Endothelial cell (in vitro differentiated cells): ENCODE measurements around the gene EFS. TPM values are rescaled to one million over a fixed set of nuclear protein-coding genes. Genes with fewer than 3 reads are reported as not detected.

ENCODE experiments used
- DNase-seq: peaks from one replicate; pipeline ENCODE4 v3.0.0; 2021; ENCODE audit warnings: low spot score
- H3K27ac Mint-ChIP-seq: one replicate; pipeline ENCODE4 v1.8.0; 2021; ENCODE audit warnings: mixed read lengths, inconsistent platforms; ENCODE audit not compliant: unreplicated experiment
- H3K27me3 Mint-ChIP-seq: one replicate; pipeline ENCODE4 v1.8.0; 2021; ENCODE audit warnings: mild to moderate bottlenecking, moderate library complexity, mixed read lengths, inconsistent platforms; ENCODE audit not compliant: unreplicated experiment
- H3K36me3 Mint-ChIP-seq: one replicate; pipeline ENCODE4 v1.8.0; 2021; ENCODE audit warnings: mild to moderate bottlenecking, low read depth, mixed read lengths, inconsistent platforms; ENCODE audit not compliant: unreplicated experiment
- H3K4me1 Mint-ChIP-seq: one replicate; pipeline ENCODE4 v1.8.0; 2021; ENCODE audit warnings: mild to moderate bottlenecking, mixed read lengths, inconsistent platforms; ENCODE audit not compliant: unreplicated experiment
- H3K4me3 Mint-ChIP-seq: one replicate; pipeline ENCODE4 v1.8.0; 2021; ENCODE audit warnings: mild to moderate bottlenecking, mixed read lengths, inconsistent platforms; ENCODE audit not compliant: unreplicated experiment
- H3K9me3 Mint-ChIP-seq: one replicate; pipeline ENCODE4 v1.8.0; 2021; ENCODE audit warnings: mixed read lengths, inconsistent platforms; ENCODE audit not compliant: unreplicated experiment
- CTCF ChIP-seq: fragments of 200-600 bp; sonication (generic); IDR thresholded peaks from one replicate; pipeline ENCODE4 v1.5.0; 2021; ENCODE audit warnings: antibody characterized with exemption; ENCODE audit not compliant: unreplicated experiment
- total RNA-seq: library from RNA; stranded (reverse); fragmentation: NEBNext Ultra II Directional; extraction: Animal tissue kit (Norgen Biotek cat#: 25700); gene quantifications from one replicate; pipeline ENCODE4 v1.2.1, GENCODE V29; 2021; ENCODE audit not compliant: unreplicated experiment

EFS gene
- total RNA-seq, 1 donor from 2014 or later, result 17.8 TPM

GRCh38 chr14:23379366-23380196 lies 14.6 kb upstream of the EFS start:
- DNase-seq, result peak; percentile 68
- Mint-ChIP-seq H3K4me3 (no peak overlapping the region), H3K36me3 (peaks cover 6% of the 10 kb centered on the region), H3K27me3 (peaks cover 5% of the 10 kb centered on the region), H3K4me1 (peaks cover 24% of the 10 kb centered on the region), H3K27ac (no peak overlapping the region), H3K9me3 (no peaks in the 10 kb centered on the region)
- peak; percentile 76 for TF ChIP-seq CTCF

GRCh38 chr14:23378612-23379220 lies 13.7 kb upstream of the EFS start:
- no peak for DNase-seq
- Mint-ChIP-seq H3K36me3 (no peaks in the 10 kb centered on the region), H3K9me3 (no peaks in the 10 kb centered on the region), H3K4me1 (peaks cover 24% of the 10 kb centered on the region), H3K27me3 (peaks cover 5% of the 10 kb centered on the region), H3K4me3 (no peak overlapping the region), H3K27ac (no peak overlapping the region)
- TF ChIP-seq CTCF, result no peak

- H3K4me1 Mint-ChIP-seq, result peaks cover 23% of the 10 kb centered on the region
- TF ChIP-seq CTCF, result no peak
- DNase-seq, result no peak
- H3K4me3 Mint-ChIP-seq, result no peak overlapping the region
- H3K36me3 Mint-ChIP-seq, result no peaks in the 10 kb centered on the region
- H3K27me3 Mint-ChIP-seq, result peaks cover 2% of the 10 kb centered on the region
- no peak overlapping the region for H3K27ac Mint-ChIP-seq
- H3K9me3 Mint-ChIP-seq, result no peaks in the 10 kb centered on the region
Observed at GRCh38 chr14:23377573-23378563, 12.9 kb upstream of the EFS start.

GRCh38 chr14:23377198-23377550 lies 12.2 kb upstream of the EFS start:
- no peak overlapping the region for H3K27ac Mint-ChIP-seq

More at GRCh38 chr14:23377198-23377550, 12.2 kb upstream of the EFS start:
- no peak overlapping the region for H3K4me3 Mint-ChIP-seq
- no peak for TF ChIP-seq CTCF
- peaks cover 5% of the 10 kb centered on the region for H3K27me3 Mint-ChIP-seq
- H3K9me3 Mint-ChIP-seq, result no peaks in the 10 kb centered on the region
- no peak for DNase-seq
- no peaks in the 10 kb centered on the region for H3K36me3 Mint-ChIP-seq
- H3K4me1 Mint-ChIP-seq, result peaks cover 17% of the 10 kb centered on the region
